Measurements from ENCODE around the gene SERPINI1.

DNA sequence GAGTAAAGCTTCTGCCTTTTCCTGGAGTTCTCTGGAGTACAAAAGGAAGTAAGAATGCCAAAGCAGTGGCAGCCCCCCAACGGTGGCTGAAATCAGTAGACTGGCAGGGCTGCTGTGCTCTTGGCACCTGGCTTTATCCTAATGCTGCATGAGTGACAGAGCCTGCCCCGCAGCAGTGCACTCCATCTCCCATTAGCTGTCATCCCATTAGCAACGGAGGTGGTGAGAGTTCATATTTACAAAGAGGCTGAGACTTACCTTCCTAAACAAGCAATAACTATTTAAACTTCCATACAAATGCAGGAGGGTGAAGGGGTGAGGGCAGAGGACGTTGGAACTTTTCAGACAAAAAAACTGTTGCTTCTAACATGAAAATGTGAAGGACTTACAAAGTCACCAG, 51.9 kb downstream of the SERPINI1 start:
- no peak for TF ChIP-seq POLR2A (IDR thresholded peaks at IDR 0.05; ENCODE audit: low read length)
- no peak for TF ChIP-seq GATA1 (IDR thresholded peaks at IDR 0.05; ENCODE audit: low read depth, low read length)

Measured in erythroblast (primary cell).